Ascending aorta (tissue), 2 donors: ENCODE results near the gene CDC20. TPM values are rescaled to one million over a fixed set of nuclear protein-coding genes. Genes with fewer than 3 reads are reported as not detected.
"Not testable (repeated sequence)": the region's sequence is repeated elsewhere in the genome, so short reads cannot be mapped to it uniquely, and the experiment has no call there.

Source experiments
- DNase-seq, 2 donors: peaks; one replicate each; pipeline ENCODE4 v3.0.0-alpha.2; 2019; ENCODE audit warnings: low spot score in 2 of 2
- H3K27ac ChIP-seq, 2 donors: fragments of 200-600 bp; sonication (generic); one replicate each; pipeline ENCODE4 v1.5.1; 2016 to 2017; ENCODE audit warnings: mild to moderate bottlenecking in 1 of 2
- H3K27me3 ChIP-seq: fragments of 200-600 bp; sonication (generic); one replicate; pipeline ENCODE4 v1.5.1; 2017
- H3K36me3 ChIP-seq, 2 donors: fragments of 200-600 bp; sonication (generic); one replicate each; pipeline ENCODE4 v1.5.1; 2016
- H3K4me1 ChIP-seq, 2 donors: fragments of 200-600 bp; sonication (generic); one replicate each; pipeline ENCODE4 v1.5.1; 2016 to 2017; ENCODE audit warnings: mild to moderate bottlenecking in 1 of 2
- H3K4me3 ChIP-seq, 2 donors: fragments of 200-600 bp; sonication (generic); one replicate each; pipeline ENCODE4 v1.5.1; 2016 to 2017; ENCODE audit warnings: mild to moderate bottlenecking in 1 of 2
- H3K9me3 ChIP-seq, 2 donors: fragments of 200-600 bp; sonication (generic); one replicate each; pipeline ENCODE4 v1.5.1; 2016
- intact Hi-C: fragments of 100-400 bp; cut with DNase I; formaldehyde crosslinking; loops from one replicate; pipeline ENCODE4 v1.15.1; 2023
- total RNA-seq: library from RNA; depleted of rRNA; stranded (reverse); fragments of >200 nt; gene quantifications from one replicate; pipeline ENCODE4 v1.1.0, GENCODE V29; 2016
- TF ChIP-seq, protein P1 (sequence below), 3 experiments: fragments of 200-600 bp in 2 of 3; fragments of 450-650 bp in 1 of 3; sonication (generic) in 2 of 3; IDR thresholded peaks; one replicate each; pipeline ENCODE4 v1.5.1; 2016 to 2019; ENCODE audit warnings: antibody characterized with exemption in 3 of 3, mild to moderate bottlenecking in 1 of 3, moderate library complexity in 1 of 3

CDC20 gene
- total RNA-seq, 1 donor from 2014 or later, result not detected

- no peaks in the 10 kb centered on the region for H3K9me3 ChIP-seq
- no peaks in the 10 kb centered on the region for H3K27me3 ChIP-seq
- H3K36me3 ChIP-seq, result peaks cover 0 to 5% of the 10 kb centered on the region in 2 donors
- TF ChIP-seq, protein P1, sequence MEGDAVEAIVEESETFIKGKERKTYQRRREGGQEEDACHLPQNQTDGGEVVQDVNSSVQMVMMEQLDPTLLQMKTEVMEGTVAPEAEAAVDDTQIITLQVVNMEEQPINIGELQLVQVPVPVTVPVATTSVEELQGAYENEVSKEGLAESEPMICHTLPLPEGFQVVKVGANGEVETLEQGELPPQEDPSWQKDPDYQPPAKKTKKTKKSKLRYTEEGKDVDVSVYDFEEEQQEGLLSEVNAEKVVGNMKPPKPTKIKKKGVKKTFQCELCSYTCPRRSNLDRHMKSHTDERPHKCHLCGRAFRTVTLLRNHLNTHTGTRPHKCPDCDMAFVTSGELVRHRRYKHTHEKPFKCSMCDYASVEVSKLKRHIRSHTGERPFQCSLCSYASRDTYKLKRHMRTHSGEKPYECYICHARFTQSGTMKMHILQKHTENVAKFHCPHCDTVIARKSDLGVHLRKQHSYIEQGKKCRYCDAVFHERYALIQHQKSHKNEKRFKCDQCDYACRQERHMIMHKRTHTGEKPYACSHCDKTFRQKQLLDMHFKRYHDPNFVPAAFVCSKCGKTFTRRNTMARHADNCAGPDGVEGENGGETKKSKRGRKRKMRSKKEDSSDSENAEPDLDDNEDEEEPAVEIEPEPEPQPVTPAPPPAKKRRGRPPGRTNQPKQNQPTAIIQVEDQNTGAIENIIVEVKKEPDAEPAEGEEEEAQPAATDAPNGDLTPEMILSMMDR (IDR thresholded peaks at IDR 0.05), result no peak
- no peak for DNase-seq
- H3K4me3 ChIP-seq, result no peak overlapping the region
- intact Hi-C loops, result no loop called here
- H3K27ac ChIP-seq, result no peak overlapping the region
- H3K4me1 ChIP-seq, result peaks cover under 1% of the 10 kb centered on the region in 2 donors
Measured at GRCh38 chr1:43396059-43396458, 37.3 kb downstream of the CDC20 start.

DNA sequence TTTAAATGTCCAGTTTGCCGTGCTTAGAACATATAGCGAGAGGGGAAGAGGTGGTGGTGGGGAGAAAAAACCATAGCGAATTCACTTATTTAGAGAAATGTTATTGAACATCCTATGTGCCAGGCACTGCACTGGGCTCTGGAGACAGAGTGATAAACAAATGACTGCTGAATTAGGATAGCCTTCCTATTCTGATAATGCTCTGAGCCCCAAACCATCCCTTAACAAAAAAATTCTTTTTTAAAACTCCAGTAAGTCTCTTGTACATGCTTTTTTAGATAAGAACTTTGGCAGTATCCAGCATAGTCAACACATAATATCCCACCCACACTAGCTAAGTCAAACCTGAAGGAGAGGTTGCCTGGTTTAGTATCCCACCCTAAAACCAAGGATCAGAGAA is 39.4 kb downstream of the CDC20 start:
- Histone ChIP-seq H3K4me3 (no peak overlapping the region), H3K9me3 (no peaks in the 10 kb centered on the region), H3K36me3 (peaks cover 2 to 8% of the 10 kb centered on the region in 2 donors), H3K27me3 (no peaks in the 10 kb centered on the region), H3K4me1 (no peaks in the 10 kb centered on the region), H3K27ac (no peak overlapping the region)
- DNase-seq, result no peak
- intact Hi-C loops, result no loop called here
- TF ChIP-seq, protein P1 (IDR thresholded peaks at IDR 0.05), result no peak

GRCh38 chr1:43400441-43400840 is 41.7 kb downstream of the CDC20 start:
- H3K36me3 ChIP-seq, result peaks cover 24 to 30% of the 10 kb centered on the region in 2 donors
- H3K27me3 ChIP-seq, H3K27ac ChIP-seq, intact Hi-C loops, H3K9me3 ChIP-seq, H3K4me1 ChIP-seq, DNase-seq, H3K4me3 ChIP-seq: not testable (repeated sequence)

- no peak for DNase-seq
- intact Hi-C loops, result no loop called here
- Histone ChIP-seq H3K36me3 (peaks cover 43% of the 10 kb centered on the region in 2 donors), H3K27ac (no peak overlapping the region), H3K27me3 (no peaks in the 10 kb centered on the region), H3K4me3 (no peak overlapping the region), H3K4me1 (no peaks in the 10 kb centered on the region), H3K9me3 (no peaks in the 10 kb centered on the region)
- TF ChIP-seq, protein P1 (IDR thresholded peaks at IDR 0.05), result no peak
Measured at GRCh38 chr1:43402089-43402865, 43.5 kb downstream of the CDC20 start.

GRCh38 chr1:43404353-43404752 is 45.6 kb downstream of the CDC20 start:
- H3K9me3 ChIP-seq, result no peaks in the 10 kb centered on the region
- peaks cover 54 to 59% of the 10 kb centered on the region in 2 donors for H3K36me3 ChIP-seq
- intact Hi-C loops, result no loop called here

More at GRCh38 chr1:43404353-43404752, 45.6 kb downstream of the CDC20 start:
- TF ChIP-seq, protein P1 (IDR thresholded peaks at IDR 0.05), result no peak
- H3K4me3 ChIP-seq, result no peak overlapping the region
- H3K27ac ChIP-seq, result no peak overlapping the region
- H3K4me1 ChIP-seq, result no peaks in the 10 kb centered on the region
- no peaks in the 10 kb centered on the region for H3K27me3 ChIP-seq
- no peak for DNase-seq
